Activated T-helper 17 cell treated with anti-CD3 and anti-CD28 coated beads, Interleukin-2, amount 50 U/mL, for 72 hours (primary cell): ENCODE data around the gene SPTBN2. TPM values are rescaled to one million over a fixed set of nuclear protein-coding genes. Genes with fewer than 3 reads are reported as not detected.

Experiments
- ATAC-seq: fragments of 150-1000 bp; cut with Tn5 transposase; replicated peaks from 2 replicates; pipeline ENCODE4 v1.10.0; 2021; ENCODE audit warnings: mild to moderate bottlenecking, moderate library complexity
- H3K27ac Mint-ChIP-seq: one replicate; pipeline ENCODE4 v1.8.0; 2022; ENCODE audit warnings: mixed read lengths
- H3K27me3 Mint-ChIP-seq: one replicate; pipeline ENCODE4 v1.8.0; 2022; ENCODE audit warnings: mixed read lengths
- H3K36me3 Mint-ChIP-seq: one replicate; pipeline ENCODE4 v1.8.0; 2022; ENCODE audit warnings: low read depth, mild to moderate bottlenecking, mixed read lengths
- H3K4me1 Mint-ChIP-seq: one replicate; pipeline ENCODE4 v1.8.0; 2022; ENCODE audit warnings: mixed read lengths
- H3K4me3 Mint-ChIP-seq: one replicate; pipeline ENCODE4 v1.8.0; 2022; ENCODE audit warnings: mild to moderate bottlenecking, mixed read lengths
- H3K9me3 Mint-ChIP-seq: one replicate; pipeline ENCODE4 v1.8.0; 2022; ENCODE audit warnings: mixed read lengths
- total RNA-seq, 2 donors: library from RNA; stranded (reverse); gene quantifications; one replicate each; pipeline ENCODE4 v1.2.3, GENCODE V29; 2022

Gene SPTBN2
- total RNA-seq, 2 donors from 2014 or later = 0.37 to 0.45 TPM

GRCh38 chr11:66636411-66636810 is 92.6 kb downstream of the SPTBN2 start:
- Mint-ChIP-seq H3K27me3 (no peaks in the 10 kb centered on the region), H3K4me3 (peak overlapping the region; percentile 93), H3K4me1 (peaks cover 40% of the 10 kb centered on the region), H3K9me3 (no peaks in the 10 kb centered on the region), H3K27ac (no peak overlapping the region), H3K36me3 (peaks cover 80% of the 10 kb centered on the region)
- ATAC-seq = no peak

Other genes starting within 250 kb of the SPTBN2 start
- gene DPP3, start 248.8 kb downstream of the SPTBN2 start, total RNA-seq = 100 to 1,000 TPM in 1 of 2 donors, 10 to 100 TPM in 1; 67.9 to 117 TPM
- 10 to 100 TPM; 16.4 to 17.2 TPM for gene BBS1, start 218.6 kb downstream of the SPTBN2 start, total RNA-seq
- 10 to 100 TPM in 1 of 2 donors, 1 to 10 TPM in 1; 8.7 to 12.6 TPM for gene ZDHHC24, start 183.2 kb downstream of the SPTBN2 start, total RNA-seq
- 1 to 10 TPM in 1 of 2 donors, under 1 TPM in 1; 0.58 to 3.0 TPM for gene ACTN3, start 182.3 kb downstream of the SPTBN2 start, total RNA-seq
- gene CTSF, start 160.6 kb downstream of the SPTBN2 start, total RNA-seq = 10 to 100 TPM in 1 of 2 donors, 1 to 10 TPM in 1; 4.1 to 12.9 TPM
- gene CCDC87, start 136.2 kb downstream of the SPTBN2 start, total RNA-seq = under 1 TPM; 0.11 to 0.15 TPM
- 10 to 100 TPM; 27.5 to 35.1 TPM for gene CCS, start 136.0 kb downstream of the SPTBN2 start, total RNA-seq
- 100 to 1,000 TPM; 127 to 156 TPM for gene RBM14, start 112.6 kb downstream of the SPTBN2 start, total RNA-seq
- gene RBM4, start 90.5 kb downstream of the SPTBN2 start, total RNA-seq = 10 to 100 TPM; 92.4 to 94.0 TPM
- 10 to 100 TPM; 23.6 to 31.4 TPM for gene RBM4B, start 51.3 kb downstream of the SPTBN2 start, total RNA-seq
- 10 to 100 TPM; 27.2 to 31.4 TPM for gene RCE1, start 114.2 kb upstream of the SPTBN2 start, total RNA-seq
- 10 to 100 TPM; 20.5 to 43.7 TPM for gene LRFN4, start 127.8 kb upstream of the SPTBN2 start, total RNA-seq
- 10 to 100 TPM in 1 of 2 donors, 1 to 10 TPM in 1; 8.4 to 10.9 TPM for gene PC, start 229.2 kb upstream of the SPTBN2 start, total RNA-seq
- not detected for gene C11orf86, start 246.1 kb upstream of the SPTBN2 start, total RNA-seq